Brain pericyte (primary cell): ENCODE measurements around the gene FURIN.
"Not testable (repeated sequence)": the region's sequence is repeated elsewhere in the genome, so short reads cannot be mapped to it uniquely, and the experiment has no call there.

Experiments
- DNase-seq: peaks from one replicate; pipeline ENCODE4 v3.0.0-alpha.2; 2012; ENCODE audit warnings: low read depth, low spot score

Gene FURIN

DNA sequence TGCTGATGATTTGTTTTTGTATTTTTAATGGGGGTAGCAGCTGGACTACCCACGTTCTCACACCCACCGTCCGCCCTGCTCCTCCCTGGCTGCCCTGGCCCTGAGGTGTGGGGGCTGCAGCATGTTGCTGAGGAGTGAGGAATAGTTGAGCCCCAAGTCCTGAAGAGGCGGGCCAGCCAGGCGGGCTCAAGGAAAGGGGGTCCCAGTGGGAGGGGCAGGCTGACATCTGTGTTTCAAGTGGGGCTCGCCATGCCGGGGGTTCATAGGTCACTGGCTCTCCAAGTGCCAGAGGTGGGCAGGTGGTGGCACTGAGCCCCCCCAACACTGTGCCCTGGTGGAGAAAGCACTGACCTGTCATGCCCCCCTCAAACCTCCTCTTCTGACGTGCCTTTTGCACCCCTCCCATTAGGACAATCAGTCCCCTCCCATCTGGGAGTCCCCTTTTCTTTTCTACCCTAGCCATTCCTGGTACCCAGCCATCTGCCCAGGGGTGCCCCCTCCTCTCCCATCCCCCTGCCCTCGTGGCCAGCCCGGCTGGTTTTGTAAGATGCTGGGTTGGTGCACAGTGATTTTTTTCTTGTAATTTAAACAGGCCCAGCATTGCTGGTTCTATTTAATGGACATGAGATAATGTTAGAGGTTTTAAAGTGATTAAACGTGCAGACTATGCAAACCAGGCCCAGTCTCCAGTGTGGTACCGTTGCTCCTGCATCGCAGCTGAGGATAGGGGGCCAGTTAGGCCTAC lies 14.6 kb downstream of the FURIN start:
- no peak for DNase-seq

DNA sequence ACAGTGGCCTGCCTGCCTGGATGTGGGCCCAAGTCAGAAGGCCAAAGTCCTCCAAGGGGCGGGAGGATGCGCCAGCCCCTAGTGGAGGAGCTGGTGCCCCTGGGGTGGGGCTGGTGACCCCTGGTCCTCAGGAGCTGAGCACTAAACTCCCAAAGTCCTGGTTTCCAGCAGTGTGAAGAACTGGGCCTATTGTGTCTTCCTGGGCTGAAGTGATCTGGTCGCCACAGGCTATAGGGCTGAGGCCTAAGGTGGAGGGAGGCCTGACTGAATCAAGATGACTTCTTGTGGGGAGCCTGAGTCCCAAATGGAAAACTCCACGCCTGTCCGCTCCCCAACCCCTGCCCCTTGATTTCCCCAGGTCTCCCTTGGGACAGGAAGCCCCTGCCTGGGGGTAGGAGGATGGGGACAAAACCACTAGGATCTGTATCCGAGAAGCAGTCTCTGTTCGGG lies 15.2 kb downstream of the FURIN start:
- DNase-seq = no peak

DNA sequence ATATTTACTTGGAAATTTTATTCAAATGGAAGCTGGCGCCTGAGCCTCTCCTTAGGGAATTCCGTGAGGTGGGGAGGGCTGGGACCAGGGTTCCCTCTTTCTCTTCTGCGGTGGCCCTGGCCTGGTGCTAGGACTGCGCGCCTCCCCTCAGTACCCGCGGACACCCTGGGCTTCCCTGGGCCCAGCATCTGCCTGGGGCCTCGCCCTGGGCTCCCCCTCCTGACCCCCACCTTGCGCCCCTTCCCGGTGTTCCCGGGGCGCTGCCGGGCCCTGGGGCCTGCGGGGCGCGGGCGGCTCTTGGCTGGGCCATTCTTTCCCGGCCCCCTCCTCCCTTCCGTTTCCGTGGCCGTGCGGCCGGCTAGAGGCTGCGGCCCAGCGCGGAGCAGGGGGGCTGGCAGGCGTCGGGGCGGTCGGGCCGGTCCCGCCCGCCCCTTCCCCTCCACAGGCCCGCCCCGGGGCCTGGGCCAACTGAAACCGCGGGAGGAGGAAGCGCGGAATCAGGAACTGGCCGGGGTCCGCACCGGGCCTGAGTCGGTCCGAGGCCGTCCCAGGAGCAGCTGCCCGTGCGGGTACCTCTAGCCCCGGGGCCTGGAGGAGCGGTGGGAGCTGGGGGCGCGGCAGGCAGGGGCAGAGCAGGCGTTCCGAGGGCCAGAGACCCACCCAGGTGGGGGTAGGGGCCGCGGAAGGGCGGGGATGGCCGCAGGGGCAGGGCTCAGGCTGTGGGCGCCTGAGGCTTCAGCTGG lies 15.8 kb downstream of the FURIN start, which contains the start of gene FES:
Gene FES, plus strand, starts transcription at position 529 of the 743 bp plus-strand sequence. CDS start 542 bp downstream, outside the sequence.
- DNase-seq = no peak

DNA sequence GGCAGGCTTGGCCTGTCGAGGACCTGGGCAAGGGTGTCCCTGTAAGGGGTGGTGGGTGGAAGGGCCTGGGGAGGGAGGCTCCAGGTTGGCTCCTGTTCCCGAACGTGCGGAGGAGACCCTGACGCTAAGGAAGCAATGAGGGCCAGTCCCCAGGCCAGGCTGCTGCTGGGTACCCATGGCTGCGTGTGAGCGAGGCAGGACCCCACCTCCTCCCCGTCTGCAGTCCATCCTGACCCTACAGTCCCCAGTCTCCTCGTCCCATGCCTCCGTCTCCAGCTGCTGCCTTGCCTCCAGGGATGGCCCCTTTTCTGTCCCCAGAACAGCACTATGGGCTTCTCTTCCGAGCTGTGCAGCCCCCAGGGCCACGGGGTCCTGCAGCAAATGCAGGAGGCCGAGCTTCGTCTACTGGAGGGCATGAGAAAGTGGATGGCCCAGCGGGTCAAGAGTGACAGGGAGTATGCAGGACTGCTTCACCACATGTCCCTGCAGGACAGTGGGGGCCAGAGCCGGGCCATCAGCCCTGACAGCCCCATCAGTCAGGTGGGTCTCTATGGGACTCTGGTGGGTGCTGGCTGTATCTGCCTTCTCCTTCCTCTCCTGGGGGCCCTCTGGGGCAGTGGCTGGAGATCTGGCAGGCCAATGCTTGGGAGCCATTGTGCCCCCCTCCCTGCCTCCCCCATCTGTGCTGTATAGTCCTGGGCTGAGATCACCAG lies 16.5 kb downstream of the FURIN start:
- no peak for DNase-seq

DNA sequence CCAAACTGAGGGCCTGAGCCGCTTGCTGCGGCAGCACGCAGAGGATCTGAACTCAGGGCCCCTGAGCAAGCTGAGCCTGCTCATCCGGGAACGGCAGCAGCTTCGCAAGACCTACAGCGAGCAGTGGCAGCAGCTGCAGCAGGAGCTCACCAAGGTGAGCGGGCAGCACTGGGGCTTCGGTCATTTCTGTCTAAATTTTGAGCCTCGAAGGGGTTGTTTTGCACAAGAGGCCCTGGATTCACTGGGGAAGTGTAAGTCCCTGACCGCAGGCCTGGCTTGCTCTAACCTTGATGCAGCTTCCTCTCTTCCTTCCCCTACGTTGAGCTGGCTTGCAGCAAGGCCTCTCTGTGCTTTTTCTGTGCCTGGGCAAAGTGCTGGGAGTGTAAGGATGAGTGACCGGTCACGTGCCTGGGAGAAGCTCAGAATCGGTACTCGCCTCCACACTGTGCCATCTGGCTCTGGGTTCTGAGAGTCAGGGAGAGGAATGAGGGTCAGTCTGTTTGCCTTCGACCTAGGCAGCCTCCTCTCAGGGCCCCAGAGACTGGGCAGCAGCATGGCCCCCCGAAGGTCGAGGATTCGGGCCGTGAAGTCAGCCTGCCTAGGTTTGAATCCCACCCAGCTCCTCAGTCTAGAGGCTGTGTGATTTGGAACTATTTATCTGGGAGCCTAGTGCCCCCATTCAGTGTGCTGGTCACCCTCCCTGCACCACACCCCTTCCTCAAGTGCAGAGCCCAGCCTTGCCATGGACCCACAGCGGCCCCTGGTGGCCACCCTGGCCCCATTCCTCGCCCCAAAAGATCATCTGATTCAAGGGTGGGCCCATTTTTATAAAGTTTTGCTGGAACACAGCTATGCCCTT lies 17.3 kb downstream of the FURIN start:
- DNase-seq = no peak

DNA sequence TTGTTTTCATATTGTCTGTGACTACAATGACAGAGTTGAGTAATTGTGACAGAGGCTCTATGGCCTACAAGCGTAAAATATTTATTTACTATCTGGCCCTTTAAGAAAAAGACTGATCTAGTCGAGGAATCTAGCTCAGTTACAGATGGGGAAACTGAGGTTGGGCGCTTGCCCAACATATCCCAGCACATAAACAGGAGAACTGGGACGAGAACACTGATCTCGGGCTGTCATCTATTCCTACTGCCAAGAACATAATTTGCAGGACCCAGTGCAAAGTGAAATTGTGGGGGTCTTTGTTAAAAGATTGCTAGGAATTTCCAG lies 17.9 kb downstream of the FURIN start:
- DNase-seq = no peak

DNA sequence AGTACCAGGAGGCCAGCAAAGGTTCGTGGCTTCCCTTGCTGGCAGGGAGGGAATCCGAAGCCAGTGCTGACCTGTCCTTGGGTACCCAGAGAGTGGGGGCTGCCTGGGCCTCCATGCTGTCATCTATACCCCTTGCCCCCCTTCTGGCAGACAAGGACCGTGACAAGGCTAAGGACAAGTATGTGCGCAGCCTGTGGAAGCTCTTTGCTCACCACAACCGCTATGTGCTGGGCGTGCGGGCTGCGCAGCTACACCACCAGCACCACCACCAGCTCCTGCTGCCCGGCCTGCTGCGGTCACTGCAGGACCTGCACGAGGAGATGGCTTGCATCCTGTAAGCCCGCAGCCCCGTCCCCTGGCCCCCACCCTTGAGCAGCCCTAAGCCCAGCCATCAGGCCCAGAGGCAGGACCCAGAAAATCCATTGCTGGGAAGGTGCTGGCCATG lies 18.7 kb downstream of the FURIN start:
- DNase-seq = no peak

DNA sequence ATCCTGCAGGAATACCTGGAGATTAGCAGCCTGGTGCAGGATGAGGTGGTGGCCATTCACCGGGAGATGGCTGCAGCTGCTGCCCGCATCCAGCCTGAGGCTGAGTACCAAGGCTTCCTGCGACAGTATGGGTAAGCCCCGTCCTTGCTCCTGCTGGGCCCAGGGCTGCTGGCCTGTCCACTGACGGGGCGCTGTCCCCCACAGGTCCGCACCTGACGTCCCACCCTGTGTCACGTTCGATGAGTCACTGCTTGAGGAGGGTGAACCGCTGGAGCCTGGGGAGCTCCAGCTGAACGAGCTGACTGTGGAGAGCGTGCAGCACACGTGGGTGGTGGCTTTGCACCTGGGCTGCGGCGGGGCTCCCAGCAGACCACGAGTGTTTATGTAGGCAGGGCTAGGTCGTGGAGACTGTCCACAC lies 20.9 kb downstream of the FURIN start:
- no peak for DNase-seq

DNA sequence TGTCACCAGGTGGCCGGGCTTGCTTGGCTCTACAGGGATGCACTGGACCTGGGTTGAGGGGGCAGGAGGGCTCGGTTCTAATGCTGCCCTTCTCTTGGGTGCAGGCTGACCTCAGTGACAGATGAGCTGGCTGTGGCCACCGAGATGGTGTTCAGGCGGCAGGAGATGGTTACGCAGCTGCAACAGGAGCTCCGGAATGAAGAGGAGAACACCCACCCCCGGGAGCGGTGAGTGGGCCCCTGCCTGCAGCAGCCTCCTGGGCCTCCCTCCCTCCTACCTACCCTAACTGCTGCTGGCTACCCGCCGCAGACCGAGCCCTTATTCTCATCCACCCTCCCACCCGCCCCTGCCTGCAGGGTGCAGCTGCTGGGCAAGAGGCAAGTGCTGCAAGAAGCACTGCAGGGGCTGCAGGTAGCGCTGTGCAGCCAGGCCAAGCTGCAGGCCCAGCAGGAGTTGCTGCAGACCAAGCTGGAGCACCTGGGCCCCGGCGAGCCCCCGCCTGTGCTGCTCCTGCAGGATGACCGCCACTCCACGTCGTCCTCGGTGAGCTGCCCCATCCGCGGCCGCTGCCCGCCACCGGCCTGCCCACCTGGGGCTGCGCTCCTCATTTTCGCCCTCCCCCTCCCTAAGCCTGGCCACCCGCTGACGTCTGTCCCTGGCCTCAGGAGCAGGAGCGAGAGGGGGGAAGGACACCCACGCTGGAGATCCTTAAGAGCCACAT lies 21.5 kb downstream of the FURIN start:
- no peak for DNase-seq

DNA sequence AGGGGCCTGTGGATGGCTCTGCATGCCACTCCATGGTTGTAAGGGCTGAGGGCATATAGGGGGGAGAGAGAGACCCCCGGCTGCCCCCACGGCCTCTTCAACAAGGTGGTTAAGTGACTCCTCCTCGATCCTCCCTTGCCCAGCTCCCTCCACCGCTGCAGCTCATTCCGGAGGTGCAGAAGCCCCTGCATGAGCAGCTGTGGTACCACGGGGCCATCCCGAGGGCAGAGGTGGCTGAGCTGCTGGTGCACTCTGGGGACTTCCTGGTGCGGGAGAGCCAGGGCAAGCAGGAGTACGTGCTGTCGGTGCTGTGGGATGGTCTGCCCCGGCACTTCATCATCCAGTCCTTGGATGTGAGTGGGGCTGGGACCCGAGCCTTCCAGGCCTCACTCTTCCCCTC lies 22.5 kb downstream of the FURIN start:
- no peak for DNase-seq

DNA sequence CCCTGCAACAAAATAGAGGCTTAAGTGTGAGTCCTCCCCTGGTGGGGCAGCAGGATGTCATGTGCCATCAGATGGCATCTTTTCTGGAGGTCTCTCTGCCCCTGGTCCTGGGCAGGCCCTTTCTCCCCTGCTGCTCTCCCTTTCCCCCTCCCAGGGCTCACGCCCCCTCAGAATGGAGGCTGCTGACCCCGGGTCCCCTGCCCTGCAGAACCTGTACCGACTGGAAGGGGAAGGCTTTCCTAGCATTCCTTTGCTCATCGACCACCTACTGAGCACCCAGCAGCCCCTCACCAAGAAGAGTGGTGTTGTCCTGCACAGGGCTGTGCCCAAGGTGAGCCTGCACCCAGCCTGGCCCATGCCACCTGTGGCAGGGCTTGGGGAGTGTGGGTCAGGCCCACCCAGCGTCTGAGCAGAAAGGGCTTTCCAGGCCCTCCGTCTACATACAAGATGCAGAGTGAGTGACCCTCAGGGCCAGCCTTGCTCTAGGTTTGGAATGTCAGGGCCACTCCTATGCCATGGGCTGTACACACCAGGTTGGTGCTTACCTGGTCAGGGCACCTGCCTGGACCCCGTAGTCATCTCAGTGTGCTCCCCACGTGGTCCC lies 23.1 kb downstream of the FURIN start:
- no peak for DNase-seq

DNA sequence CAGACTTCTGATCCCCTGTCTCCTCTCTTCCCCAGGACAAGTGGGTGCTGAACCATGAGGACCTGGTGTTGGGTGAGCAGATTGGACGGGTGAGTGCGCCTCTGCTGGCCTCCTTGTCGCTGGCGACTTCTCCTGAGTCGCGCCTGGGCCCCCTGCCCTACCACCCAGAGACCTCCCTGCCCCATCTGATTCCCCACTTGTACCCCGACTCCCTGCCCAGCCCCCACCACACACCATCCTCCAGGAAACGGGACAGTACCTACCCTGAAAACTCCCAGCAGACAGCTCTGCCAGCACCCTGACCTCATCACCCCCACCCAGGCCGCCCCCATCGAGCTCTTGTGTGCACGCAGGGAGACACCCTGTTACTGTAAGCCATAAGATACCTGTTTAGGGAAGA lies 23.6 kb downstream of the FURIN start:
- DNase-seq = no peak

DNA sequence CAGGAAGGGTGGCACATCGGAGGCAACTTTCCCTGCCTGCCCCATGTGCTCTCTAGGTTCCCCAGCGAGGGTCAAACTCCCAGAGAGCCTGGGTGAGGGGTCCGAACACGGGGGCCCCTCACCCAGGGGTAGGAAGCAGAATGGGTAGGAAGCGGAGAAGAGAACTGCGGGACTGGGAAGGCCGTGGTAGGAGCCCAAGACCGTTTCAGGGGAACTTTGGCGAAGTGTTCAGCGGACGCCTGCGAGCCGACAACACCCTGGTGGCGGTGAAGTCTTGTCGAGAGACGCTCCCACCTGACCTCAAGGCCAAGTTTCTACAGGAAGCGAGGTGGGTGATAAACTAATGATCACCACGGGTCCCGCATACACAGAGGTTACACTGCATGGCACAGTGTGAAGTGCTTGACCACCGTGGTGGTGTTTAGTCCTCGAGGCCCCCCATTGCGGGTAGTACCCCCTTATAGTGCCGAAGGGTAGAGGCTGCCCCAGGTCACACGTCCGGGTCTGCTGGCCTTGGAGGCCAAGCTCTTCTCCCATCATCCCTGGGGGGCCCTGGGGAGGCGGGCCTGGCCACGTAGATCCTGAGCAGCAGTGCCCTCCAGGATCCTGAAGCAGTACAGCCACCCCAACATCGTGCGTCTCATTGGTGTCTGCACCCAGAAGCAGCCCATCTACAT lies 24.2 kb downstream of the FURIN start:
- no peak for DNase-seq

DNA sequence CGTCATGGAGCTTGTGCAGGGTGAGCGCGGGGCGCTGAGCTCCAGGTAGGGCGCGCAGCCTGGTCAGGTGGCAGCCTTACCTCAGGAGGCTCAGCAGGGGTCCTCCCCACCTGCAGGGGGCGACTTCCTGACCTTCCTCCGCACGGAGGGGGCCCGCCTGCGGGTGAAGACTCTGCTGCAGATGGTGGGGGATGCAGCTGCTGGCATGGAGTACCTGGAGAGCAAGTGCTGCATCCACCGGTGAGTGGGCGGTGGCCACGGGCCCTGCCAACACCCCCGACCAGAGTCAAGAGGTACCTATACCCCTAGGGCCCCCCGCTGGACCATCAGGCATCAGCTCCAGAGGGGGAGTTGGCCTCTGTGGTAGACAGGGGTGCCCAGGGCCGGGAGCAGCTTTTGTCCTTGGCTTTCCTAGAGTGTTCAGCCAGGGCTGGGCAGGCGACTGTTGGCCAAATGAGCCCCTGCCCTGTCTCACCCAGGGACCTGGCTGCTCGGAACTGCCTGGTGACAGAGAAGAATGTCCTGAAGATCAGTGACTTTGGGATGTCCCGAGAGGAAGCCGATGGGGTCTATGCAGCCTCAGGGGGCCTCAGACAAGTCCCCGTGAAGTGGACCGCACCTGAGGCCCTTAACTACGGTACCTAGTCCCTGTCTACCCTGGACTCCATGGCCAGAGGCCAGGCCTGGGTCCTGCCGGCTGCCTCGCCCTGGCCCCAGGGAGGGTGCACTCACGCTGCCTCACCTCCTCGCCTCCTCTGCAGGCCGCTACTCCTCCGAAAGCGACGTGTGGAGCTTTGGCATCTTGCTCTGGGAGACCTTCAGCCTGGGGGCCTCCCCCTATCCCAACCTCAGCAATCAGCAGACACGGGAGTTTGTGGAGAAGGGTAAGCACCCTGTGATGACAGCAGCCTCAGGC lies 25.0 kb downstream of the FURIN start:
- no peak for DNase-seq

DNA sequence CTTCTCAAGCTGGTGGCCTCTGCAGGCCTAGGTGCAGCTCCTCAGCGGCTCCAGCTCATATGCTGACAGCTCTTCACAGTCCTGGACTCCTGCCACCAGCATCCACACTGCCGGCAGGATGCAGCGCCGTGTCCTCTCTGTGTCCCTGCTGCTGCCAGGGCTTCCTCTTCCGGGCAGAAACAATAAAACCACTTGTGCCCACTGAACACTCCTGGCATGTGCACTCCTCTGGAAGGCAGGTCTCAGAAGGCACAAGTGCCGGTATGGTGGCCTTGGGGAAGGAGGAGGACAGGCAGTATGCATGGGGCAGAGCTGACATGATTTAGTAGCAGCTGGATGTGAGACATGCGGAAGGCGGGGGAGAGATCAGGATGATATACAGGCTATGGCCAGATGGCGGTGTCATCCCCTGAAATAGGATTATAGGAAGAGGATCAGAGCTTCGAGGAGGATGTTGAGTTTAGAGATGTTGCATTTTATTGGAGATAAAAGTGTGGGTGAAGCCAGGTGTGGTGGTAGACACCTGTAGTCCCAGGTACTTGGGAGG lies 27.3 kb downstream of the FURIN start:
- no peak for DNase-seq

DNA sequence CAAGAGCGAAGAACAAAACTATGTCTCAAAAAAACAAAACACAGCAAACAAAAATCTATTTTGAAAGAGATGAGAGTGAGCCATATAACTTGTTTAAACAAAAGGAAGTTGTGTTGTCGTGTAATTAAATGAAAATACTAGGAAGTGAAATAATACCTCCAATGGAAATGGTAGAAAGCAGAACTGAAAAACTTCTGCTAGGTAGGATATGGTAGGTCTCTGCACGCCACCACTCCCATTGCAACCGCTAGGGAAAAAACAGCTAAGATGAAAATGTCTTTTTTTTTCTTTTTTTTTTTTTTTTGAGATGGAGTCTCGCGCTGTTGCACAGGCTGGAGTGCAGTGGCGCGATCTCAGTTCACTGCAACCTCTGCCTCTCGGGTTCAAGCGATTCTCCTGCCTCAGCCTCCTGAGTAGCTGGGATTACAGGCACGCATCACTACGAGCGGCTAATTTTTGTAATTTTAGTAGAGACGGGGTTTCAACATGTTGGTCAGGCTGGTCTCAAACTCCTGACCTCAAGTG lies 28.8 kb downstream of the FURIN start:
- not testable (repeated sequence) for DNase-seq

DNA sequence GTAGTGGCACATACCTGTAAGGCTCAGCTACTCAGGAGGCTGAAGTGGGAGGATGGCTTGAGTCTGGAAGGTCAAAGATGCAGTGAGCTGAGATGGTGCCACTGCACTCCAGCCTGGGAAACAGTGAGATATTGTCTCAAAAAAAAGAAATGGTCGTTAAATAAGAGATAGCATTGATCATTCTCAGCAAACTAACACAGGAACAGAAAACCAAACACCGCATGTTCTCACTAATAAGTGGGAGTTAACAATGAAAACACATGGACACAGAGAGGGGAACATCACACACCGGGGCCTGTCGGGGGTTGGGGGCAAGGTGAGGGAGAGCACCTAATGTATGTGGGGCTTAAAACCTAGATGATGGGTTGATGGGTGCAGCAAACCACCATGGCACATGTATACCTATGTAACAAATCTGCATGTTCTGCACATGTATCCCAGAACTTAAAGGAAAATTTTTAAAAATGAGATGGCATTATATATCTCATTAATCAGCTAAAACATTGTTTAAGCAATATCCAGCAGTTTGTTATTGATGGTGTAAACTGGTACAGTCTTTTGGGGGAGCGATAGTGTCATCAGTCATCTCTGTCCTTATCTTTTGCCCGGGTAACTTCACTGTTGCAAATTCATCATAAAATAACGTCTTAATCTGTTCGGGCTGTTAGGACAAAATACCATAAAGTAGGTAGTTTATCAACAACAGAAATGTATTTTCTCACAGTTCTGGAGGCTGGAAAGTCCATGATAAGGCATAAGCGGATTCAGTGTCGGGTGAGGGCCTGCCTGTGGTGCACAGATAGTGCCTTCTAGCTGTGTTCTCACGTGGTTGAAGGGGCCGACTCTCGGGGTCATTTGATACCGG lies 33.0 kb downstream of the FURIN start:
- DNase-seq = no peak
